ENCODE measurements around the gene MAP3K7.
"Not testable (repeated sequence)": the region's sequence is repeated elsewhere in the genome, so short reads cannot be mapped to it uniquely, and the experiment has no call there.

Gene MAP3K7

GRCh38 chr6:90575267-90575666 lies 11.6 kb downstream of the MAP3K7 start:
- peaks cover 6% of the 10 kb centered on the region for H3K79me2 ChIP-seq (ENCODE audit: control insufficient read depth, insufficient read depth, low read length)
- peaks cover 14% of the 10 kb centered on the region for H3K79me1 ChIP-seq (ENCODE audit: low read length)
- no peak overlapping the region for H3K23ac ChIP-seq (ENCODE audit: low read length)
- no peak overlapping the region for H3K18ac ChIP-seq (ENCODE audit: low read length)
- DNase-seq = peak; percentile 44
- no peaks in the 10 kb centered on the region for H3K27me3 ChIP-seq (ENCODE audit: insufficient read depth, low read length, poor library complexity)
- H2AK5ac ChIP-seq (ENCODE audit: low read length) = no peak overlapping the region
- H3K36me3 ChIP-seq (ENCODE audit: control insufficient read depth, insufficient read depth, low read length) = no peaks in the 10 kb centered on the region
- H3K27ac ChIP-seq (ENCODE audit: low read depth, low read length) = no peak overlapping the region
- H4K8ac ChIP-seq (ENCODE audit: low read depth, low read length) = no peak overlapping the region
- H2BK5ac ChIP-seq (ENCODE audit: low read length) = no peak overlapping the region
- no peak overlapping the region for H3K4me2 ChIP-seq (ENCODE audit: low read length)
- no peak overlapping the region for H2BK120ac ChIP-seq (ENCODE audit: low read depth, low read length)
- no peak overlapping the region for H2BK15ac ChIP-seq (replicated peaks; ENCODE audit: low read depth)
- H4K5ac ChIP-seq (ENCODE audit: low read length) = no peak overlapping the region
- no CpG with 5 or more reads among the region's 3 CpGs for WGBS (ENCODE audit: extremely low coverage, insufficient coverage, low lambda C conversion rate)
- no peaks in the 10 kb centered on the region for H3K4me1 ChIP-seq (ENCODE audit: control insufficient read depth, low read depth, low read length)
- no peak overlapping the region for H3K4me3 ChIP-seq (ENCODE audit: low read length)
- no peak overlapping the region for H3K4ac ChIP-seq (ENCODE audit: low read depth, low read length)
- no peak overlapping the region for H3K9ac ChIP-seq (ENCODE audit: low read length)
- H3K56ac ChIP-seq (ENCODE audit: low read length) = no peak overlapping the region

- no peaks in the 10 kb centered on the region for H3K27me3 ChIP-seq (ENCODE audit: insufficient read depth, low read length, poor library complexity)
- no peak overlapping the region for H4K8ac ChIP-seq (ENCODE audit: low read depth, low read length)
- H3K36me3 ChIP-seq (ENCODE audit: control insufficient read depth, insufficient read depth, low read length) = no peaks in the 10 kb centered on the region
- H3K18ac ChIP-seq (ENCODE audit: low read length) = no peak overlapping the region
- H3K4me1 ChIP-seq (ENCODE audit: control insufficient read depth, low read depth, low read length) = no peaks in the 10 kb centered on the region
- no peak overlapping the region for H3K4me2 ChIP-seq (ENCODE audit: low read length)
- H3K27ac ChIP-seq (ENCODE audit: low read depth, low read length) = no peak overlapping the region
- H2BK15ac ChIP-seq (replicated peaks; ENCODE audit: low read depth) = no peak overlapping the region
- H3K4ac ChIP-seq (ENCODE audit: low read depth, low read length) = no peak overlapping the region
- H2BK5ac ChIP-seq (ENCODE audit: low read length) = no peak overlapping the region
- no peak overlapping the region for H3K56ac ChIP-seq (ENCODE audit: low read length)
- no peak overlapping the region for H2AK5ac ChIP-seq (ENCODE audit: low read length)
- no peak overlapping the region for H3K23ac ChIP-seq (ENCODE audit: low read length)
- no peak overlapping the region for H3K9ac ChIP-seq (ENCODE audit: low read length)
- H3K79me1 ChIP-seq (ENCODE audit: low read length) = peaks cover 13% of the 10 kb centered on the region
- H3K79me2 ChIP-seq (ENCODE audit: control insufficient read depth, insufficient read depth, low read length) = peaks cover 6% of the 10 kb centered on the region
- no peak overlapping the region for H3K4me3 ChIP-seq (ENCODE audit: low read length)
- H4K5ac ChIP-seq (ENCODE audit: low read length) = no peak overlapping the region
- no CpG with 5 or more reads among the region's 2 CpGs for WGBS (ENCODE audit: extremely low coverage, insufficient coverage, low lambda C conversion rate)
- DNase-seq = no peak
- no peak overlapping the region for H2BK120ac ChIP-seq (ENCODE audit: low read depth, low read length)
Measured at GRCh38 chr6:90574610-90575009, 12.3 kb downstream of the MAP3K7 start.

DNA sequence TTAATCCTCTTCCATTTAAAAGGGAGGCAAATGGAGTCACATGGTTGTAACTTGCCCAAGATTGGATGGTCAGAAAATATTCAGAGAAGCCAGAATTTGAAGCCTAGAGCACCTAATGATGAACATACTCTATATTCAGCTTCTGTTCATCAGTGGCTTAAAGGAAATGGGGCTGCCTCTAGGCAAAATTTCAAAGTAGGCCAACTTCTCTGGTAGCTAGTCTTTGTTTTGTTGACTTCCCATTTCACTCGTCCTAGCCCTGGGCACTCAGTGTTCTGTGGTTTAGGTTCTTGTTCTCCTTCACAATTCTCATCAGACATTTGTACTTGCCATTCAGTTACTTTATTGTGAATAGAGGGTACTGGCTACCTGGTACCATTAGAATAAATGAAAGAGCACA lies 13.2 kb downstream of the MAP3K7 start:
- Histone ChIP-seq H3K9ac (ENCODE audit: low read length) (no peak overlapping the region), H3K27me3 (ENCODE audit: insufficient read depth, low read length, poor library complexity) (no peaks in the 10 kb centered on the region), H2AK5ac (ENCODE audit: low read length) (no peak overlapping the region), H2BK120ac (ENCODE audit: low read depth, low read length) (no peak overlapping the region), H2BK15ac (replicated peaks; ENCODE audit: low read depth) (no peak overlapping the region), H3K79me1 (ENCODE audit: low read length) (peaks cover 10% of the 10 kb centered on the region), H3K23ac (ENCODE audit: low read length) (no peak overlapping the region), H3K27ac (ENCODE audit: low read depth, low read length) (no peak overlapping the region), H4K8ac (ENCODE audit: low read depth, low read length) (no peak overlapping the region), H4K5ac (ENCODE audit: low read length) (no peak overlapping the region), H3K56ac (ENCODE audit: low read length) (no peak overlapping the region), H3K4me3 (ENCODE audit: low read length) (no peak overlapping the region), H3K18ac (ENCODE audit: low read length) (no peak overlapping the region), H3K79me2 (ENCODE audit: control insufficient read depth, insufficient read depth, low read length) (peaks cover 6% of the 10 kb centered on the region), H3K4me2 (ENCODE audit: low read length) (no peak overlapping the region), H3K36me3 (ENCODE audit: control insufficient read depth, insufficient read depth, low read length) (no peaks in the 10 kb centered on the region), H2BK5ac (ENCODE audit: low read length) (no peak overlapping the region), H3K4ac (ENCODE audit: low read depth, low read length) (no peak overlapping the region), H3K4me1 (ENCODE audit: control insufficient read depth, low read depth, low read length) (no peaks in the 10 kb centered on the region)
- no CpG with 5 or more reads among the region's 1 CpG for WGBS (ENCODE audit: extremely low coverage, insufficient coverage, low lambda C conversion rate)
- DNase-seq = no peak

- Histone ChIP-seq H3K79me1 (ENCODE audit: low read length) (peaks cover 10% of the 10 kb centered on the region), H3K79me2 (ENCODE audit: control insufficient read depth, insufficient read depth, low read length) (peaks cover 6% of the 10 kb centered on the region), H3K27me3 (ENCODE audit: insufficient read depth, low read length, poor library complexity) (no peaks in the 10 kb centered on the region), H2BK120ac (ENCODE audit: low read depth, low read length) (no peak overlapping the region), H2BK15ac (replicated peaks; ENCODE audit: low read depth) (no peak overlapping the region), H3K4me1 (ENCODE audit: control insufficient read depth, low read depth, low read length) (no peaks in the 10 kb centered on the region), H2BK5ac (ENCODE audit: low read length) (no peak overlapping the region), H4K8ac (ENCODE audit: low read depth, low read length) (no peak overlapping the region), H4K5ac (ENCODE audit: low read length) (no peak overlapping the region), H3K18ac (ENCODE audit: low read length) (no peak overlapping the region), H3K4me3 (ENCODE audit: low read length) (no peak overlapping the region), H3K36me3 (ENCODE audit: control insufficient read depth, insufficient read depth, low read length) (no peaks in the 10 kb centered on the region), H3K4ac (ENCODE audit: low read depth, low read length) (no peak overlapping the region), H3K56ac (ENCODE audit: low read length) (no peak overlapping the region), H3K4me2 (ENCODE audit: low read length) (no peak overlapping the region), H3K27ac (ENCODE audit: low read depth, low read length) (no peak overlapping the region), H3K9ac (ENCODE audit: low read length) (no peak overlapping the region), H2AK5ac (ENCODE audit: low read length) (no peak overlapping the region), H3K23ac (ENCODE audit: low read length) (no peak overlapping the region)
- DNase-seq = no peak
- no CpG with 5 or more reads among the region's 2 CpGs for WGBS (ENCODE audit: extremely low coverage, insufficient coverage, low lambda C conversion rate)
Measured at GRCh38 chr6:90572856-90573255, 14.0 kb downstream of the MAP3K7 start.

- peaks cover 2% of the 10 kb centered on the region for H3K79me1 ChIP-seq (ENCODE audit: low read length)
- H2BK15ac ChIP-seq (replicated peaks; ENCODE audit: low read depth) = no peak overlapping the region
- H2BK5ac ChIP-seq (ENCODE audit: low read length) = no peak overlapping the region
- no peak overlapping the region for H3K18ac ChIP-seq (ENCODE audit: low read length)
- H3K36me3 ChIP-seq (ENCODE audit: control insufficient read depth, insufficient read depth, low read length) = no peaks in the 10 kb centered on the region
- H3K4me2 ChIP-seq (ENCODE audit: low read length) = no peak overlapping the region
- no peak overlapping the region for H3K9ac ChIP-seq (ENCODE audit: low read length)
- H4K5ac ChIP-seq (ENCODE audit: low read length) = no peak overlapping the region
- H2AK5ac ChIP-seq (ENCODE audit: low read length) = no peak overlapping the region
- H3K4me1 ChIP-seq (ENCODE audit: control insufficient read depth, low read depth, low read length) = no peaks in the 10 kb centered on the region
- H3K27me3 ChIP-seq (ENCODE audit: insufficient read depth, low read length, poor library complexity) = no peaks in the 10 kb centered on the region
- no peak overlapping the region for H3K56ac ChIP-seq (ENCODE audit: low read length)
- DNase-seq = no peak
- H3K4me3 ChIP-seq (ENCODE audit: low read length) = no peak overlapping the region
- no peak overlapping the region for H2BK120ac ChIP-seq (ENCODE audit: low read depth, low read length)
- H3K4ac ChIP-seq (ENCODE audit: low read depth, low read length) = no peak overlapping the region
- H3K79me2 ChIP-seq (ENCODE audit: control insufficient read depth, insufficient read depth, low read length) = no peaks in the 10 kb centered on the region
- H3K23ac ChIP-seq (ENCODE audit: low read length) = no peak overlapping the region
- no peak overlapping the region for H4K8ac ChIP-seq (ENCODE audit: low read depth, low read length)
- H3K27ac ChIP-seq (ENCODE audit: low read depth, low read length) = no peak overlapping the region
Measured at GRCh38 chr6:90569223-90569622, 17.6 kb downstream of the MAP3K7 start.

DNA sequence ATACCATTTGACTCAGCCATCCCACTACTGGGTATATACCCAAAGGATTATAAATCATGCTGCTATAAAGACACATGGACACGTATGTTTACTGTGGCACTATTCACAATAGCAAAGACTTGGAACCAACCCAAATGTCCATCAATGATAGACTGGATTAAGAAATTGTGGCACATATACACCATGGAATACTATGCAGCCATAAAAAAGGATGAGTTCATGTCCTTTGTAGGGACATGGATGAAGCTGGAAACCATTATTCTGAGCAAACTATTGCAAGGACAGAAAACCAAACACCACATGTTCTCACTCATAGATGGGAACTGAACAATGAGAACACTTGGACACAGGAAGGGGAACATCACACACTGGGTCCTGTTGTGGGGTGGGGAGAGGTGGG lies 19.2 kb downstream of the MAP3K7 start:
- DNase-seq; H3K9ac ChIP-seq (ENCODE audit: low read length); H2AK5ac ChIP-seq (ENCODE audit: low read length); H2BK15ac ChIP-seq (replicated peaks; ENCODE audit: low read depth); H2BK5ac ChIP-seq (ENCODE audit: low read length); H3K4ac ChIP-seq (ENCODE audit: low read depth, low read length); H4K5ac ChIP-seq (ENCODE audit: low read length); H3K4me3 ChIP-seq (ENCODE audit: low read length); H3K18ac ChIP-seq (ENCODE audit: low read length); H4K8ac ChIP-seq (ENCODE audit: low read depth, low read length); H3K79me2 ChIP-seq (ENCODE audit: control insufficient read depth, insufficient read depth, low read length); H3K4me2 ChIP-seq (ENCODE audit: low read length); H3K27ac ChIP-seq (ENCODE audit: low read depth, low read length); H3K56ac ChIP-seq (ENCODE audit: low read length); H3K79me1 ChIP-seq (ENCODE audit: low read length); H3K27me3 ChIP-seq (ENCODE audit: insufficient read depth, low read length, poor library complexity); H2BK120ac ChIP-seq (ENCODE audit: low read depth, low read length); H3K23ac ChIP-seq (ENCODE audit: low read length); H3K4me1 ChIP-seq (ENCODE audit: control insufficient read depth, low read depth, low read length); H3K36me3 ChIP-seq (ENCODE audit: control insufficient read depth, insufficient read depth, low read length): not testable (repeated sequence)
- no CpG with 5 or more reads among the region's 1 CpG for WGBS (ENCODE audit: extremely low coverage, insufficient coverage, low lambda C conversion rate)

Data from mesendoderm (in vitro differentiated cells).